HUES6 (cell line): ENCODE results near the gene SMCO2.
"Not testable (repeated sequence)": the region's sequence is repeated elsewhere in the genome, so short reads cannot be mapped to it uniquely, and the experiment has no call there.

Source experiments
- H3K27ac ChIP-seq: 2 replicates; pipeline ENCODE4 v1.7.0; 2013; ENCODE audit warnings: low read depth, mild to moderate bottlenecking, low read length, inconsistent platforms
- H3K27me3 ChIP-seq: 2 replicates; pipeline ENCODE4 v1.6.1; 2013; ENCODE audit warnings: low read length; ENCODE audit not compliant: control insufficient read depth, insufficient read depth
- H3K36me3 ChIP-seq: 2 replicates; pipeline ENCODE4 v1.6.1; 2013; ENCODE audit warnings: low read length; ENCODE audit not compliant: control insufficient read depth, insufficient read depth
- H3K4me1 ChIP-seq: 2 replicates; pipeline ENCODE4 v1.6.1; 2013; ENCODE audit warnings: low read length; ENCODE audit not compliant: control insufficient read depth, insufficient read depth
- H3K4me3 ChIP-seq: 2 replicates; pipeline ENCODE4 v1.5.1; 2013; ENCODE audit warnings: low read depth, low read length
- H3K9ac ChIP-seq: one replicate; pipeline ENCODE4 v1.6.1; 2013; ENCODE audit warnings: mild to moderate bottlenecking, low read length
- H3K9me3 ChIP-seq: 2 replicates; pipeline ENCODE4 v1.6.1; 2013; ENCODE audit warnings: low read depth, low read length; ENCODE audit not compliant: control insufficient read depth, insufficient read depth

SMCO2 gene

GRCh38 chr12:27542628-27543027 lies 96.1 kb downstream of the SMCO2 start:
- Histone ChIP-seq H3K9ac (no peak overlapping the region), H3K9me3 (no peaks in the 10 kb centered on the region), H3K4me3 (no peak overlapping the region), H3K36me3 (no peaks in the 10 kb centered on the region), H3K27me3 (no peaks in the 10 kb centered on the region), H3K27ac (no peak overlapping the region), H3K4me1 (peaks cover 21% of the 10 kb centered on the region)

- H3K27me3 ChIP-seq, H3K9me3 ChIP-seq, H3K36me3 ChIP-seq, H3K4me3 ChIP-seq, H3K27ac ChIP-seq, H3K9ac ChIP-seq: not testable (repeated sequence)
- H3K4me1 ChIP-seq, result peaks cover 22% of the 10 kb centered on the region
Measured at GRCh38 chr12:27544858-27545257, 98.3 kb downstream of the SMCO2 start.

GRCh38 chr12:27545665-27546064 lies 99.1 kb downstream of the SMCO2 start:
- Histone ChIP-seq H3K4me3 (no peak overlapping the region), H3K9ac (no peak overlapping the region), H3K36me3 (no peaks in the 10 kb centered on the region), H3K9me3 (no peaks in the 10 kb centered on the region), H3K27me3 (no peaks in the 10 kb centered on the region), H3K27ac (no peak overlapping the region), H3K4me1 (peaks cover 30% of the 10 kb centered on the region)

GRCh38 chr12:27547592-27547991 lies 101.1 kb downstream of the SMCO2 start:
- H3K9me3 ChIP-seq, result no peaks in the 10 kb centered on the region
- no peak overlapping the region for H3K9ac ChIP-seq
- no peak overlapping the region for H3K27ac ChIP-seq
- H3K27me3 ChIP-seq, result no peaks in the 10 kb centered on the region
- peaks cover 20% of the 10 kb centered on the region for H3K4me1 ChIP-seq
- H3K36me3 ChIP-seq, result no peaks in the 10 kb centered on the region
- H3K4me3 ChIP-seq, result no peak overlapping the region

DNA sequence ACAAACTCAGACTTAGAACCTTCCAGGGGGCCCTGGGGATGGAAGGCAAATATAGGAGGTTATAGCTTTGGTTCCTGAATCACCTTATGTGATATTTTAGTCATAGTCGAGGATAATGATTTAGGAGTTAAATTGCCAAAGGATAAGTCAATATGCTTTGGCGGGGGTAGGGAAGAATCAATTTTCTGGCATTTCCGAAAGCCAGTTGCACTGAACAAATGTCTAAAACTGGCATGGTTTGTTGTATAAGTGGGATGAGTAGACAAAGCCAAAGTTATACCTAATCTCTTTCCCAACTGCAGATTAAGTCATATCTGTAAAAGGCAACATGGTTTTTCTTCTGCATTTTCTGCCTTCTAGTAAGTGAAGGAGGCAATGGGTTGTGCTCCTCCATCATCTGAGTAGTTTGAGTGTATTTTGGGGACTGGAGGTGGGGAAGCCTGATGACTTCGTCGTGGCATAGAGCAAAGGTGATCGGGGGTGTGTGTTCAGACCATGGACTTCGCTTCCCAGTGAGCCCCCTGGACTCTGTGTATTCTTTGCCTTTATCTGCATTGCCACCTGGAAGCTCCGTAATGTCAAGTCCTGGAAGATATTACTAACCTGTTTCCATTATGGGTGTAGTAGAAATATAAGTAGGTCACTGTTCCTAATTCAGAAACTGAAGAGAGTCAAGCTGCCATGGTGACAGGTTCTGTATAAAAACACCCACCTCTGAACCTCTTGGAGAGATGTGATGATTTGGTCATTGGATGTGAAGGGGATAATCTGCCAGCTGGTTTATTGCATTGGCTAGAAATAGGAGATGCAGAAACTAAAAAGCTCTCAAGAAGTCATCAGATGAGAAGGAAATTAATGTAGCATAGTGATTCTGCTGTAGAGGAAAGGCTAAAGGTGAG lies 102.0 kb downstream of the SMCO2 start:
- Histone ChIP-seq H3K4me3 (no peak overlapping the region), H3K27ac (no peak overlapping the region), H3K9me3 (no peaks in the 10 kb centered on the region), H3K36me3 (no peaks in the 10 kb centered on the region), H3K4me1 (peaks cover 24% of the 10 kb centered on the region), H3K27me3 (no peaks in the 10 kb centered on the region), H3K9ac (no peak overlapping the region)

DNA sequence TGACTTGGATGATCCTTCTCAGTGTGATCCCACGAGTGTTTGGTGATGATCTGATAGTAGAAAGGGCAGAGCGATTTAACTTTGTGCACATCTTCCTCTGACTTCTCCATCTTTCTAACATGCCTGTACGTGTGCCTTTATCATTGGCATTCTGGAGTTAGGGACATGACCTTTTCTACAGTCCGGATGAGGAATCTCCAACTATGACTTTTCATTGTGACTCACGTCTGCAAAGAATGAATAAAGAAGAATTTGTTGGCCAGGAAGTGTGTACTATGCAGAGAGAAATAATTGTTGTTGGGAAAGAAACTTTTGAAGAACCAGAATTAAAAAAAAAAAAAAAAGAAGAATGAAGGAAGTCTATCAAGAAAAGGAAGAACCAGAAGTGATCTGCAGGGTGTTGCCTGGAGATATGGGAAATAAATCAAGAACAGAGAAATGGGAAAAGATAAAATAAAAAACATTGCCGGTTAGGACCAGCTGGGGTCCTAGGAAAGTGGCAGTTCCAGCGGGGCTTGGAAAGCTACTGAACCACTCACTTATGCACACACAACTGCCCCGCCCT lies 102.8 kb downstream of the SMCO2 start:
- Histone ChIP-seq H3K4me1 (peaks cover 31% of the 10 kb centered on the region), H3K9ac (no peak overlapping the region), H3K4me3 (no peak overlapping the region), H3K27ac (no peak overlapping the region), H3K36me3 (no peaks in the 10 kb centered on the region), H3K27me3 (no peaks in the 10 kb centered on the region), H3K9me3 (no peaks in the 10 kb centered on the region)

DNA sequence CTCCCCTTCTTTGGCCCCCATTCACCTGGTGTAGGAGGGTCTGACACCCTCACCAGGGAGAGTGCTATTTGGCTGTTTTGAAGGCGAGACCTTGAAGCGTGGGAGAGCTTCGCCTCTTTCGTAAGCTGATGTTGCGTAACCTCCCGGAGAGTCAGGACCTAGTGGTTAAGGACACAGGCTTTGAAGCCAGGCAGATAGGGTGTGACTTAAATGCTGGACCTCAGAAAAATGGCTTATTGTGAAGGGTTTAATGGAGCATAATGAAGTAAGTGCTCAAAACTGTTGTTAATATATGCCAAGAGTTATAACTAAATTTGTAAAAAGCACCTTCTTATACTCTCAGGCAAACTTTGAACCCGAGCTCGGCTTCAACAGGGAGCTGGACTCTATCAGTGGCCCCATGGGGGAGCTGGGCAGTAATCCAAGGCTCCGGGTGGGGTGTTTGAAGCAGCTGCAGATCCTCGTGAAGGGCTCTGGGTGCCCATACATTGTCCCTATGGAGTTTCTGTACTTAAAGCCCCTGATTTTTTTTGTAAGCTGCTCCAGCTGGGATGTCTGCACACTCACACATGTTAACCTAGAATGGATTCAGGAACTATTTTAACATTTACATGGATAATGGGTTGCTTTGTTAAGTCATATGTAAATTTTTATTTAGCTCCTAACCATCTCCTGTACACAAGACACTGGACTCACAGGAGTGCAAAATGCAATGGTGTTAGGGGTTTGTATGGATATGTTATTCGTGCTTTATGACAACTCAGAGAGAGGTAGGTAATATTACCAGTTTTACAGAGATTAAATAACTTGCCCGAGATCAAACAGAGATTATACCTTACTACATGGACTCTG lies 103.5 kb downstream of the SMCO2 start:
- H3K9me3 ChIP-seq, result no peaks in the 10 kb centered on the region
- peaks cover 34% of the 10 kb centered on the region for H3K4me1 ChIP-seq
- no peaks in the 10 kb centered on the region for H3K36me3 ChIP-seq
- H3K27me3 ChIP-seq, result no peaks in the 10 kb centered on the region
- no peak overlapping the region for H3K9ac ChIP-seq
- no peak overlapping the region for H3K4me3 ChIP-seq
- H3K27ac ChIP-seq, result no peak overlapping the region

DNA sequence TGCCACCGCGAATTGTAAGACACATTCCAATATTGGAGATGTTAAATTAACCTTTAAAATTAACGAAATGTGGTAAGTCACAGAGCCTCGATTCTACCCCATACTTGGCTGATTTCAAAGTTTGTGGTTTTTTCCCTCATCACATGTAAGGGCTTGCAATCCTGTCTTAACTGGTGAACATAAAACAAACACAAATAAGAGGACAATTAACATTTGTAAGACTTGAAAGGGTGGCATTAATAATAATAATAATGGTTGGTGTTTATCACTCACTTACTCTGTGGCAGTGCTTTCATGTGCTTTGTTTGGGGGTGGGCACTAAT lies 104.1 kb downstream of the SMCO2 start:
- no peaks in the 10 kb centered on the region for H3K27me3 ChIP-seq
- no peak overlapping the region for H3K4me3 ChIP-seq
- peaks cover 34% of the 10 kb centered on the region for H3K4me1 ChIP-seq
- H3K36me3 ChIP-seq, result no peaks in the 10 kb centered on the region
- no peak overlapping the region for H3K27ac ChIP-seq
- H3K9me3 ChIP-seq, result no peaks in the 10 kb centered on the region
- no peak overlapping the region for H3K9ac ChIP-seq

DNA sequence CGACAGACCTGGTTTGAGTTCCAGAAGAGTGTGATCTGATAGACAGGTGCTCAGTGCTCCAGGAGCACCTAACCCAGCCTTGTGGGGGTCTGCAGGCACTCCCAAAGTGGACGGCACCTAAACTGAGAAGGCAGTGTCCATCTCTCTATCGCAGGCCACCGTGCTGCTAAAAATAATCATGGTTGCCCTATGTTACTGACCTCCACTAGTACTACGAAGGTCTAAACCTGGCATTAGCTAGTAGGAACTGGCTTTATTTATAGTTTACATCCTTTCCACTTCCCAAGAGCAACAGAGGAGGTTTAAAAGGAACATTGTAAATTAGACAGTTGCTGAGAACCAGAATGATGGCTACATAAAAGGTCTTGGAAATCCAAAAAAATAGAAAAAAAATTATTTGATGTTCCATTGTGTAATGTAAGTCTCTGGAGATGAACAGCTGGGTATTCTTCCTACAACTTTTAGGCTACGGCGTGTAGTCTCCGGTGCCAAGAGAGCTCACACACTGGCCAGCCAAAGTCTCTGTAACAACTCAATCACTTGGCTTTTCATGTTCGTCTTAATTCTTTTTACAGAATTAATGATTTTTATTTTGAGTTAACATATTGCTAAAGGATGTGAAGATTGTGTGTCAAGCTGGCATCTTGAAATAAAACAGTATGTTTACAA lies 104.8 kb downstream of the SMCO2 start:
- Histone ChIP-seq H3K9ac (no peak overlapping the region), H3K27me3 (no peaks in the 10 kb centered on the region), H3K4me1 (peaks cover 35% of the 10 kb centered on the region), H3K4me3 (no peak overlapping the region), H3K27ac (no peak overlapping the region), H3K36me3 (no peaks in the 10 kb centered on the region), H3K9me3 (no peaks in the 10 kb centered on the region)
